ENCODE results near the gene PLBD1.

DNA sequence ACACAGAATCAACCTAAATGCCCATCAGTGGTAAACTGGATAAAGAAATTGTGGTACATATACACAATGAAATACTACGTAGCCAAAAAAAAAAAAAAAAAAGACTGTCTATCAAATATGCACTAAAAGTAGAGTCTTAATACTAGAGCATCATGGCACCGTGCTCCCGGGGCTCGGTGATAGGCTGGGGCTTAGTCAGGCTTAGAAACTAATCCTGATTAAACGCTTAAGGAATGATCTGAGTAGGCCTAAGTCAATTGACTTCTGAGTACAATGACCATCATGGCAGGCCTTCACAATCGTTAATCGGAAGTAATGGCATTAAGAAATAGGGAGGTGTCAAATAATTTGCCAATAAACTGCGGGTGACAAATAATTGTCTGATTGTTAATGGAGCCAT lies 9.7 kb downstream of the PLBD1 start:
- TF ChIP-seq, protein P1, sequence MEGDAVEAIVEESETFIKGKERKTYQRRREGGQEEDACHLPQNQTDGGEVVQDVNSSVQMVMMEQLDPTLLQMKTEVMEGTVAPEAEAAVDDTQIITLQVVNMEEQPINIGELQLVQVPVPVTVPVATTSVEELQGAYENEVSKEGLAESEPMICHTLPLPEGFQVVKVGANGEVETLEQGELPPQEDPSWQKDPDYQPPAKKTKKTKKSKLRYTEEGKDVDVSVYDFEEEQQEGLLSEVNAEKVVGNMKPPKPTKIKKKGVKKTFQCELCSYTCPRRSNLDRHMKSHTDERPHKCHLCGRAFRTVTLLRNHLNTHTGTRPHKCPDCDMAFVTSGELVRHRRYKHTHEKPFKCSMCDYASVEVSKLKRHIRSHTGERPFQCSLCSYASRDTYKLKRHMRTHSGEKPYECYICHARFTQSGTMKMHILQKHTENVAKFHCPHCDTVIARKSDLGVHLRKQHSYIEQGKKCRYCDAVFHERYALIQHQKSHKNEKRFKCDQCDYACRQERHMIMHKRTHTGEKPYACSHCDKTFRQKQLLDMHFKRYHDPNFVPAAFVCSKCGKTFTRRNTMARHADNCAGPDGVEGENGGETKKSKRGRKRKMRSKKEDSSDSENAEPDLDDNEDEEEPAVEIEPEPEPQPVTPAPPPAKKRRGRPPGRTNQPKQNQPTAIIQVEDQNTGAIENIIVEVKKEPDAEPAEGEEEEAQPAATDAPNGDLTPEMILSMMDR (conservative IDR thresholded peaks at IDR 0.05; ENCODE audit: low read length) = no peak
- TF ChIP-seq EZH2phosphoT487 (IDR thresholded peaks at IDR 0.05; ENCODE audit: borderline replicate concordance, low read depth, low read length) = no peak
